HCT116 (cell line): ENCODE data around the gene CDC42BPA. TPM values are rescaled to one million over a fixed set of nuclear protein-coding genes. Genes with fewer than 3 reads are reported as not detected.
A peak's percentile ranks its signal among the peaks of the same experiment; 100 is the strongest.

Experiments
- ATAC-seq: fragments of 200-7000 bp; cut with Tn5 transposase; 2 replicates; pipeline ENCODE4 v1.9.1; 2020; ENCODE audit warnings: mild to moderate bottlenecking, moderate library complexity
- BruUV-seq: library from RNA; stranded (reverse); fragments of 400-500 nt; replicated peaks from 2 replicates; lab custom pipeline; 2021; lab: Mats Ljungman, UMichigan
- CTCF ChIA-PET: fragments of 300-600 bp; sonication (Branson Sonifier 250); formaldehyde crosslinking; loops from one replicate; lab custom pipeline; 2021; ENCODE audit warnings: antibody characterized with exemption; lab: Charles Lee
- POLR2A ChIA-PET: fragments of 300-600, 350-600 bp; sonication (Branson Sonifier 250); formaldehyde crosslinking; loops from one replicate; lab custom pipeline; 2021; ENCODE audit warnings: antibody characterized with exemption; lab: Charles Lee
- RAD21 ChIA-PET, 2 experiments: fragments of 300-600 bp; sonication (Branson Sonifier 250); formaldehyde crosslinking; loops; one replicate each; lab custom pipeline; 2023; ENCODE audit warnings: low total read pairs in 2 of 2; ENCODE audit not compliant: uncharacterized antibody in 2 of 2, unreplicated experiment in 2 of 2, low non-redundant PET in 1 of 2; lab: Charles Lee
- DNase-seq: peaks from one replicate; pipeline ENCODE4 v3.0.0-alpha.2; 2010; ENCODE audit warnings: low read depth, low spot score
- H2AFZ ChIP-seq: fragments of 200-600 bp; shearing (Covaris generic), sonication (generic); 2 replicates; pipeline ENCODE4 v1.6.1; 2017; ENCODE audit warnings: low read depth, mixed run types, mixed read lengths, antibody characterized with exemption, low read length; ENCODE audit not compliant: poor library complexity, severe bottlenecking
- H3K27ac ChIP-seq: 2 replicates; pipeline ENCODE4 v1.5.1; 2012; ENCODE audit warnings: low read depth, low read length
- H3K27me3 ChIP-seq: fragments of 200-600 bp; sonication (generic); 2 replicates; pipeline ENCODE4 v1.6.1; 2016; ENCODE audit warnings: mixed run types, low read length, mixed read lengths; ENCODE audit not compliant: insufficient read depth
- H3K36me3 ChIP-seq, 2 experiments: fragments of 200-500 bp in 1 of 2; fragments of 200-600 bp in 1 of 2; sonication (Bioruptor generic) in 1 of 2; sonication (generic) in 1 of 2; 2 replicates each; pipeline versions ENCODE4 v1.5.1 to v1.6.1; 2014 to 2016; ENCODE audit warnings: low read length in 2 of 2, inconsistent platforms in 1 of 2, mixed read lengths in 1 of 2, mixed run types in 1 of 2; ENCODE audit not compliant: insufficient read depth in 2 of 2, control insufficient read depth in 1 of 2
- H3K4me1 ChIP-seq, 2 experiments: fragments of 200-600 bp in 1 of 2; sonication (generic) in 1 of 2; 2 replicates each; pipeline versions ENCODE4 v1.5.1 to v1.6.1; 2012 to 2017; ENCODE audit warnings: low read length in 2 of 2, inconsistent platforms in 1 of 2, mild to moderate bottlenecking in 1 of 2, mixed read lengths in 1 of 2, mixed run types in 1 of 2, moderate library complexity in 1 of 2; ENCODE audit not compliant: insufficient read depth in 2 of 2, control insufficient read depth in 1 of 2
- H3K4me2 ChIP-seq: fragments of 200-600 bp; sonication (generic); 2 replicates; pipeline ENCODE4 v1.6.1; 2017; ENCODE audit warnings: mixed run types, low read length, mixed read lengths
- H3K4me3 ChIP-seq, 2 experiments: fragments of 200-600 bp in 1 of 2; sonication (generic) in 1 of 2; replicated peaks in 1 of 2; 2 replicates each; pipeline ENCODE4 v1.5.1; 2011 to 2016; ENCODE audit warnings: low read length in 2 of 2, control low read depth in 1 of 2, low read depth in 1 of 2, mild to moderate bottlenecking in 1 of 2, mixed read lengths in 1 of 2, mixed run types in 1 of 2
- H3K79me2 ChIP-seq: fragments of 200-600 bp; sonication (generic); 2 replicates; pipeline ENCODE4 v1.6.1; 2017; ENCODE audit warnings: mild to moderate bottlenecking, mixed run types, low read length, moderate library complexity, mixed read lengths; ENCODE audit not compliant: insufficient read depth
- H3K9ac ChIP-seq: fragments of 200-600 bp; sonication (generic); 2 replicates; pipeline ENCODE4 v1.6.1; 2016; ENCODE audit warnings: low read length, mixed read lengths
- H3K9me2 ChIP-seq: fragments of 200-600 bp; sonication (generic), shearing (Covaris generic); 2 replicates; pipeline ENCODE4 v1.6.1; 2017; ENCODE audit warnings: mixed run types, mild to moderate bottlenecking, moderate library complexity; ENCODE audit not compliant: insufficient read depth
- H3K9me3 ChIP-seq, 2 experiments: fragments of 200-500 bp in 1 of 2; fragments of 200-600 bp in 1 of 2; sonication (Bioruptor generic) in 1 of 2; sonication (generic) in 1 of 2; 2 replicates each; pipeline ENCODE4 v1.6.1; 2014 to 2017; ENCODE audit warnings: low read length in 2 of 2, mixed read lengths in 2 of 2, inconsistent platforms in 1 of 2, low read depth in 1 of 2, mild to moderate bottlenecking in 1 of 2, mixed run types in 1 of 2, moderate library complexity in 1 of 2; ENCODE audit not compliant: control insufficient read depth in 1 of 2, insufficient read depth in 1 of 2
- H4K20me1 ChIP-seq: fragments of 200-600 bp; sonication (generic), shearing (Covaris generic); 2 replicates; pipeline ENCODE4 v1.6.1; 2017; ENCODE audit warnings: mixed run types, mild to moderate bottlenecking, moderate library complexity; ENCODE audit not compliant: insufficient read depth
- CBX3 ChIP-seq: IDR thresholded peaks from 2 replicates; pipeline ENCODE4 v1.6.1; 2012; ENCODE audit warnings: low read depth
- ELF1 ChIP-seq: IDR thresholded peaks from 2 replicates; pipeline ENCODE4 v1.6.1; 2012; ENCODE audit warnings: low read depth, borderline replicate concordance
- JUND ChIP-seq: IDR thresholded peaks from 2 replicates; pipeline ENCODE4 v1.6.1; 2012
- POLR2A ChIP-seq: IDR thresholded peaks from 2 replicates; pipeline ENCODE4 v1.7.0; 2011; ENCODE audit warnings: borderline replicate concordance; ENCODE audit not compliant: insufficient read depth, insufficient read length; ENCODE audit errors: extremely low read depth
- SRF ChIP-seq: IDR thresholded peaks from 2 replicates; pipeline ENCODE4 v1.6.1; 2012; ENCODE audit warnings: low read depth
- intact Hi-C: fragments of 100-400 bp; cut with micrococcal nuclease; formaldehyde crosslinking; loops from 2 replicates; pipeline ENCODE4 v1.10.0; 2022
- total RNA-seq: library from RNA; stranded (reverse); gene quantifications from one replicate; pipeline ENCODE4 v1.2.1, GENCODE V29; 2021; ENCODE audit not compliant: unreplicated experiment
- TF ChIP-seq, protein P1 (sequence below), 3 experiments: fragments of 200-600 bp in 1 of 3; sonication (generic) in 1 of 3; IDR thresholded peaks in 2 of 3; conservative IDR thresholded peaks in 1 of 3; 2 replicates each; pipeline ENCODE4 v1.5.1; 2012 to 2017; ENCODE audit warnings: low read depth in 2 of 3, low read length in 2 of 3, antibody characterized with exemption in 1 of 3, borderline replicate concordance in 1 of 3, control low read depth in 1 of 3, mild to moderate bottlenecking in 1 of 3, mixed read lengths in 1 of 3, mixed run types in 1 of 3, moderate library complexity in 1 of 3; ENCODE audit not compliant: insufficient read depth in 1 of 3
- TF ChIP-seq, protein P2 (sequence below): IDR thresholded peaks from 2 replicates; pipeline ENCODE4 v1.6.1; 2012
- TF ChIP-seq, protein P3 (sequence below): IDR thresholded peaks from 2 replicates; pipeline ENCODE4 v1.6.1; 2011; ENCODE audit warnings: mild to moderate bottlenecking, low read length, moderate library complexity; ENCODE audit not compliant: insufficient replicate concordance; ENCODE audit errors: extremely low read depth

Gene CDC42BPA
- total RNA-seq, 1 experiment from 2014 or later, result 44.0 TPM

DNA sequence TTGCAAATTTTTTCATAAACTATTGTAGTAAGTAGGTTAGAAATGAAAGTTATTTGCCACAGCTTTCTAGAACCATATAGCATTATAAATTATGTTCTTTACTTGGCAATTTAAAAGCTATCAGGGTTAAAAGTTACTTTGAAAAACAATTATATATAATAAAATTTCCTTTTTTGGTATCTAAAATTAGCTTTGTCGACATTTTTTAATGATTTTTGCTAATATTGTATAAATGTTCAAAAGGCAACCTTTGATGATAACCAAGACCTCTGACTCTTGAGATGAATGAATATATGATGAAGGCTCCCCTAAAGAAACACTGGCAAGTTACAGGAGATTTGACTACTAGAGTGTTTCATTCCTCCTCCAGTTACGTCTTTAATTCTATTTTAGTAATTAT is 121.2 kb downstream of the CDC42BPA start:
- DNase-seq (no peak), ATAC-seq (no peak)
- Histone ChIP-seq H3K27ac (no peak overlapping the region), H3K79me2 (peaks cover 33% of the 10 kb centered on the region), H3K4me3 (no peak overlapping the region), H4K20me1 (no peaks in the 10 kb centered on the region), H3K4me2 (no peak overlapping the region), H3K36me3 (no peaks in the 10 kb centered on the region), H3K4me1 (peaks cover 0 to 9% of the 10 kb centered on the region in 2 experiments; a peak in 1 of 4 replicates), H3K9me2 (no peaks in the 10 kb centered on the region), H3K27me3 (no peaks in the 10 kb centered on the region), H2AFZ (no peak overlapping the region), H3K9me3 (no peaks in the 10 kb centered on the region), H3K9ac (no peak overlapping the region)
- no TSS peak for BruUV-seq
- RAD21 ChIA-PET, result no interaction called here
- intact Hi-C loops, result no loop called here
- POLR2A ChIA-PET, result no interaction called here
- CTCF ChIA-PET, result no interaction called here
- TF ChIP-seq CBX3, result no peak
- TF ChIP-seq, protein P1, sequence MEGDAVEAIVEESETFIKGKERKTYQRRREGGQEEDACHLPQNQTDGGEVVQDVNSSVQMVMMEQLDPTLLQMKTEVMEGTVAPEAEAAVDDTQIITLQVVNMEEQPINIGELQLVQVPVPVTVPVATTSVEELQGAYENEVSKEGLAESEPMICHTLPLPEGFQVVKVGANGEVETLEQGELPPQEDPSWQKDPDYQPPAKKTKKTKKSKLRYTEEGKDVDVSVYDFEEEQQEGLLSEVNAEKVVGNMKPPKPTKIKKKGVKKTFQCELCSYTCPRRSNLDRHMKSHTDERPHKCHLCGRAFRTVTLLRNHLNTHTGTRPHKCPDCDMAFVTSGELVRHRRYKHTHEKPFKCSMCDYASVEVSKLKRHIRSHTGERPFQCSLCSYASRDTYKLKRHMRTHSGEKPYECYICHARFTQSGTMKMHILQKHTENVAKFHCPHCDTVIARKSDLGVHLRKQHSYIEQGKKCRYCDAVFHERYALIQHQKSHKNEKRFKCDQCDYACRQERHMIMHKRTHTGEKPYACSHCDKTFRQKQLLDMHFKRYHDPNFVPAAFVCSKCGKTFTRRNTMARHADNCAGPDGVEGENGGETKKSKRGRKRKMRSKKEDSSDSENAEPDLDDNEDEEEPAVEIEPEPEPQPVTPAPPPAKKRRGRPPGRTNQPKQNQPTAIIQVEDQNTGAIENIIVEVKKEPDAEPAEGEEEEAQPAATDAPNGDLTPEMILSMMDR (IDR thresholded peaks at IDR 0.05 in 2 of 3, conservative IDR thresholded peaks at IDR 0.05 in 1 of 3; ENCODE audit: borderline replicate concordance in 1 of 3, insufficient read depth in 1 of 3, low read depth in 2 of 3, low read length in 2 of 3), result no peak
- TF ChIP-seq JUND, result no peak
- TF ChIP-seq SRF, result no peak
- TF ChIP-seq POLR2A, result no peak
- TF ChIP-seq, protein P2, sequence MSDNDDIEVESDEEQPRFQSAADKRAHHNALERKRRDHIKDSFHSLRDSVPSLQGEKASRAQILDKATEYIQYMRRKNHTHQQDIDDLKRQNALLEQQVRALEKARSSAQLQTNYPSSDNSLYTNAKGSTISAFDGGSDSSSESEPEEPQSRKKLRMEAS, result no peak

DNA sequence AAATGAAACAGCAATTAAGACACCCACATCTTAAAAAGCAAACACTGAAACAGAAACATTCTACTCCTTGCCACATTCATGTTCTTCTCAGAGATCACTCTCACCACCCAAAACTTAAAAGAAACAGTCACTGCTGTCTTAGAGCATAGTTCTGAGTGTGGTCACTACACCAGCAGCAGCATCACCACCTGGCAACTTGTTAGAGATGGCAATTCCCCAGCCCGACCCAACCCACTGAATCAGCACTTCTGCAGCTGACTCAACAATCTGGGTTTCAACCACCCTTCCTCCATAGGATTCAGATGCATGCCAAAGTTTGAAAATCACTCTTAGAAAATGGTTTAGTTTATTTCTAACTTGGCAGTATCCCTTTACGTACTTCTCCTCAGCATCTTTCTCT is 126.1 kb downstream of the CDC42BPA start:
- POLR2A ChIA-PET, result no interaction called here
- peaks cover 29% of the 10 kb centered on the region for H3K79me2 ChIP-seq
- no peak overlapping the region for H3K27ac ChIP-seq
- H3K9me2 ChIP-seq, result no peaks in the 10 kb centered on the region
- no peaks in the 10 kb centered on the region for H3K9me3 ChIP-seq
- no peak for TF ChIP-seq JUND
- TF ChIP-seq, protein P3, sequence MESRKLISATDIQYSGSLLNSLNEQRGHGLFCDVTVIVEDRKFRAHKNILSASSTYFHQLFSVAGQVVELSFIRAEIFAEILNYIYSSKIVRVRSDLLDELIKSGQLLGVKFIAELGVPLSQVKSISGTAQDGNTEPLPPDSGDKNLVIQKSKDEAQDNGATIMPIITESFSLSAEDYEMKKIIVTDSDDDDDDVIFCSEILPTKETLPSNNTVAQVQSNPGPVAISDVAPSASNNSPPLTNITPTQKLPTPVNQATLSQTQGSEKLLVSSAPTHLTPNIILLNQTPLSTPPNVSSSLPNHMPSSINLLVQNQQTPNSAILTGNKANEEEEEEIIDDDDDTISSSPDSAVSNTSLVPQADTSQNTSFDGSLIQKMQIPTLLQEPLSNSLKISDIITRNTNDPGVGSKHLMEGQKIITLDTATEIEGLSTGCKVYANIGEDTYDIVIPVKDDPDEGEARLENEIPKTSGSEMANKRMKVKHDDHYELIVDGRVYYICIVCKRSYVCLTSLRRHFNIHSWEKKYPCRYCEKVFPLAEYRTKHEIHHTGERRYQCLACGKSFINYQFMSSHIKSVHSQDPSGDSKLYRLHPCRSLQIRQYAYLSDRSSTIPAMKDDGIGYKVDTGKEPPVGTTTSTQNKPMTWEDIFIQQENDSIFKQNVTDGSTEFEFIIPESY, result no peak
- no peak for TF ChIP-seq ELF1
- no peak overlapping the region for H3K4me2 ChIP-seq
- DNase-seq, result no peak
- H3K4me1 ChIP-seq, result 0 out of 4 replicates have a peak, but pooled peaks cover 0 to 3% of the 10 kb centered on the region in 2 experiments
- no TSS peak for BruUV-seq
- RAD21 ChIA-PET, result no interaction called here
- no peak overlapping the region for H3K9ac ChIP-seq
- no peak overlapping the region for H3K4me3 ChIP-seq
- peak; percentile 44; the same call in 1 of the 2 replicates for ATAC-seq
- no peaks in the 10 kb centered on the region for H3K36me3 ChIP-seq
- H2AFZ ChIP-seq, result no peak overlapping the region
- intact Hi-C loops, result no loop called here
- H3K27me3 ChIP-seq, result no peaks in the 10 kb centered on the region
- no peaks in the 10 kb centered on the region for H4K20me1 ChIP-seq
- CTCF ChIA-PET, result no interaction called here
